GM13977 (cell line): ENCODE results near the gene SAPCD2.
A peak's percentile ranks its signal among the peaks of the same experiment; 100 is the strongest.

Experiments
- DNase-seq: peaks from one replicate; pipeline ENCODE4 v3.0.0; 2012; ENCODE audit warnings: low spot score
- CTCF ChIP-seq: IDR thresholded peaks from 2 replicates; pipeline ENCODE4 v1.5.1; 2012; ENCODE audit warnings: mild to moderate bottlenecking, control low read depth; ENCODE audit not compliant: insufficient read depth; ENCODE audit errors: extremely low read depth, missing control alignments
- in situ Hi-C: fragments of 300-500 bp; cut with MboI; formaldehyde crosslinking; loops from one replicate; pipeline ENCODE4 v1.12.0; 2022; ENCODE audit warnings: low sequenced_read_pairs, low pct_unique_long_range_greater_than_20kb, mixed read lengths, inconsistent platforms; ENCODE audit not compliant: unreplicated experiment

SAPCD2 gene

GRCh38 chr9:137021979-137022661 is 48.2 kb downstream of the SAPCD2 start:
- in situ Hi-C loops, result no loop called here
- DNase-seq, result peak; percentile 78
- TF ChIP-seq CTCF, result no peak

GRCh38 chr9:137021568-137021978 is 48.8 kb downstream of the SAPCD2 start:
- in situ Hi-C loops, result no loop called here
- no peak for TF ChIP-seq CTCF
- no peak for DNase-seq

- no peak for TF ChIP-seq CTCF
Measured at GRCh38 chr9:137020771-137021567, 49.4 kb downstream of the SAPCD2 start.

GRCh38 chr9:137019891-137020683 is 50.3 kb downstream of the SAPCD2 start:
- no peak for DNase-seq
- TF ChIP-seq CTCF, result no peak
- in situ Hi-C loops, result no loop called here

More at GRCh38 chr9:137020771-137021567, 49.4 kb downstream of the SAPCD2 start:
- in situ Hi-C loops, result no loop called here
- no peak for DNase-seq

GRCh38 chr9:137018761-137019559 is 51.4 kb downstream of the SAPCD2 start:
- TF ChIP-seq CTCF, result no peak
- in situ Hi-C loops, result no loop called here
- no peak for DNase-seq
